ENCODE data around the gene NRXN3. TPM values are rescaled to one million over a fixed set of nuclear protein-coding genes. Genes with fewer than 3 reads are reported as not detected.

NRXN3 gene
- total and polyA plus RNA-seq, 8 donors: 0.53 to 2.5 (median 1.5) TPM

DNA sequence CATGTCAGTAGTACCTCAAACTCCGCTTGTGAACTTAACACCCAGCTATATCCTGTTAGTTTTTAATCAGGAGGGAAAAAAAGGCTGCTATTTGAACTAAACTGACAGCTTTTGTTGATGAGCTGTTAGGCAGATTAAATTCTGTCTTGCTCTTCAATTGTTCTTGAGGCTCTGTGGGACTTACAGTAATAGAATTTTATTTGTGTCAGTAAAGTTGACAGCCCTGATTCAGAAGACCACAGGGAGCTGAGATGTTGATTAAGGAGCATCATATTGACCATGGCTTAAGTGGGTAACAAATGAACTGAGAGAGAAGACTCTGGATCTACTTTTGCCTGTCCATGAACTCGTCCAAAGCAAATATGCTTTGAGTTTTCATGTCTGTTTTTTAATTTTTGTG lies 1418.2 kb downstream of the NRXN3 start:
- no peak overlapping the region for H3K4me3 ChIP-seq
- no peaks in the 10 kb centered on the region for H3K36me3 ChIP-seq
- no peak overlapping the region for H3K27ac ChIP-seq
- DNase-seq (no peak), FAIRE-seq (no peak), ATAC-seq (no peak)
- 75 to 85% methylated on average over 2 of the region's 2 CpGs for WGBS, 2 donors
- H3K4me1 ChIP-seq: peaks cover 0 to 8% (median 0%) of the 10 kb centered on the region in 3 donors
- no peaks in the 10 kb centered on the region for H3K9me3 ChIP-seq
- no peaks in the 10 kb centered on the region for H3K27me3 ChIP-seq
- intact Hi-C loops (cut with DNase I): no loop called here
- TF ChIP-seq CTCF (IDR thresholded peaks at IDR 0.05): no peak

GRCh38 chr14:79596551-79596950 lies 1426.4 kb downstream of the NRXN3 start:
- Histone ChIP-seq H3K27ac (no peak overlapping the region), H3K4me3 (no peak overlapping the region), H3K27me3 (no peaks in the 10 kb centered on the region), H3K4me1 (no peaks in the 10 kb centered on the region), H3K9me3 (no peaks in the 10 kb centered on the region), H3K36me3 (no peaks in the 10 kb centered on the region)
- ATAC-seq (no peak), DNase-seq (no peak), FAIRE-seq (no peak)
- intact Hi-C loops (cut with DNase I): no loop called here
- TF ChIP-seq CTCF (IDR thresholded peaks at IDR 0.05): no peak
- 70 to 77% methylated on average over 4 of the region's 4 CpGs for WGBS, 2 donors

DNA sequence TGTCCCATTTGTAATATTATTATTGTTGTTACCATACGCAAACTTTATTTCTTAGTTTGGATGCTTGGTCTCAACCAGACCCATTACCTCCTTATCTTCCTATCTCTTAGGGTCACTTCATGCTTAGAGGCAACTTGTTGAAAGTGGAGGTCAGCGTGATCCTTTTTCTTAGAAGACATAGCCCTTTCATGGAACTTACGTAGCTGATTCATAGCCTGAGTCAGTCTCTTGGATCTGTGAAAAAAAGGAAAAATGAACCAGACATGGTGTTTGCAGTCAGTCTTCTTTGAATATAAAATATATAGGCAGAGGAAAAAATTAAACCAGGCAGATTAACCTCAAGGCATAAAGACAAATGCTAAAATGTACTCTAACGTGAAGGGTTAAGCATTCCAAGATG lies 1427.4 kb downstream of the NRXN3 start:
- DNase-seq (no peak), FAIRE-seq (no peak), ATAC-seq (no peak)
- Histone ChIP-seq H3K4me1 (no peaks in the 10 kb centered on the region), H3K36me3 (no peaks in the 10 kb centered on the region), H3K9me3 (no peaks in the 10 kb centered on the region), H3K4me3 (no peak overlapping the region), H3K27ac (no peak overlapping the region), H3K27me3 (no peaks in the 10 kb centered on the region)
- intact Hi-C loops (cut with DNase I): no loop called here
- WGBS, 2 donors: 93 to 98% methylated on average over 4 of the region's 4 CpGs
- TF ChIP-seq CTCF (IDR thresholded peaks at IDR 0.05): no peak

- 68 to 85% methylated on average over 2 of the region's 2 CpGs for WGBS, 2 donors
- H3K4me3 ChIP-seq: no peak overlapping the region
- H3K36me3 ChIP-seq: no peaks in the 10 kb centered on the region
- DNase-seq (no peak), ATAC-seq (peak in 1 of 4 donors; percentile 30), FAIRE-seq (no peak)
- no peak for TF ChIP-seq CTCF (IDR thresholded peaks at IDR 0.05)
- H3K4me1 ChIP-seq: no peaks in the 10 kb centered on the region
- H3K27me3 ChIP-seq: no peaks in the 10 kb centered on the region
- no peaks in the 10 kb centered on the region for H3K9me3 ChIP-seq
- H3K27ac ChIP-seq: no peak overlapping the region
- intact Hi-C loops (cut with DNase I): no loop called here
These were observed 1428.2 kb downstream of the NRXN3 start for GRCh38 chr14:79598339-79598738.

DNA sequence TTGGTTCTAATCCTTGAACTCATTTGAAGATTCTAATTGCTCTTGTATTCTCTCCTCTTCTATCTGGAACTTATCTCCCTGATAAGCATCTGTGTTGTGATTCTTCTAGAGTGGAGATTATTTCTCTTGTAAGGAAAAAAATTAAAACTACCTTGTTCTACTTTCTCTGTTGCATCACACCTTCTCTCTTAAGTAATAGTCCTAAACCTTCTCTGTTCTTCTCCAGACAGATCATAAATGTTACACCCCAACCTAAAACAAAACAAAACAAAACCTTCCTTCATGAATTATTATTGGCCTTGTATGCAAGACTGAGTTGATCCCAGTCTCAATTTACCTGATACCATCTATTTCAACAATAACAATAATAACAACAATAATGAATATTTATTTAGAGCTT lies 1429.1 kb downstream of the NRXN3 start:
- Histone ChIP-seq H3K9me3 (no peaks in the 10 kb centered on the region), H3K4me3 (no peak overlapping the region), H3K27ac (no peak overlapping the region), H3K27me3 (no peaks in the 10 kb centered on the region), H3K4me1 (no peaks in the 10 kb centered on the region), H3K36me3 (no peaks in the 10 kb centered on the region)
- no peak for DNase-seq
- no peak for TF ChIP-seq CTCF (IDR thresholded peaks at IDR 0.05)
- no peak for ATAC-seq
- intact Hi-C loops (cut with DNase I): no loop called here
- FAIRE-seq: no peak

All from pancreas (tissue), 10 donors.